ENCODE data around the gene GPLD1.

DNA sequence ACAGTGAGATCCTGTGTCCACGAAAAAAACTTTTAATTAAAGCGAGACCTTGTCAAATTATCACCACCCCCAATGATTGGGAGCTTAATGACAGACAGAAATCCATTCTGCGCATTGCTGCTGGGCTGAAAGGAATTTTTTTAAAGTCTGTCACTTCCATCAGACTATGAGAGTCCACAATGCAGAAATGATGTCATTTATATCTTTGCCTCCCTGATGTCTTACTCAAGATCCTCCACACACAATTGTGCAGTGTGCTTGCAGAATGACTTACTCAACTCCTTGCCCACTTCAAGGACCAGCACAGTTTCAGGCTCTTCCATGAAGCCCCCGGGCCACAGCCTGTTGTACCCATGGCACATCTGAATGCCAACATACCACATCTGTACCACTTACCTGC, 41.0 kb downstream of the GPLD1 start:
- TF ChIP-seq, protein P1, sequence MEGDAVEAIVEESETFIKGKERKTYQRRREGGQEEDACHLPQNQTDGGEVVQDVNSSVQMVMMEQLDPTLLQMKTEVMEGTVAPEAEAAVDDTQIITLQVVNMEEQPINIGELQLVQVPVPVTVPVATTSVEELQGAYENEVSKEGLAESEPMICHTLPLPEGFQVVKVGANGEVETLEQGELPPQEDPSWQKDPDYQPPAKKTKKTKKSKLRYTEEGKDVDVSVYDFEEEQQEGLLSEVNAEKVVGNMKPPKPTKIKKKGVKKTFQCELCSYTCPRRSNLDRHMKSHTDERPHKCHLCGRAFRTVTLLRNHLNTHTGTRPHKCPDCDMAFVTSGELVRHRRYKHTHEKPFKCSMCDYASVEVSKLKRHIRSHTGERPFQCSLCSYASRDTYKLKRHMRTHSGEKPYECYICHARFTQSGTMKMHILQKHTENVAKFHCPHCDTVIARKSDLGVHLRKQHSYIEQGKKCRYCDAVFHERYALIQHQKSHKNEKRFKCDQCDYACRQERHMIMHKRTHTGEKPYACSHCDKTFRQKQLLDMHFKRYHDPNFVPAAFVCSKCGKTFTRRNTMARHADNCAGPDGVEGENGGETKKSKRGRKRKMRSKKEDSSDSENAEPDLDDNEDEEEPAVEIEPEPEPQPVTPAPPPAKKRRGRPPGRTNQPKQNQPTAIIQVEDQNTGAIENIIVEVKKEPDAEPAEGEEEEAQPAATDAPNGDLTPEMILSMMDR (conservative IDR thresholded peaks at IDR 0.05 in 1 of 2, IDR thresholded peaks at IDR 0.05 in 1 of 2; ENCODE audit: extremely low read depth in 1 of 2, insufficient read depth in 1 of 2, low read depth in 1 of 2, low read length in 2 of 2), result no peak
- TF ChIP-seq EZH2 (IDR thresholded peaks at IDR 0.05; ENCODE audit: borderline replicate concordance, low read length), result no peak

All from mammary epithelial cell (primary cell).